H1 (cell line): ENCODE results near the gene ACADM. TPM values are rescaled to one million over a fixed set of nuclear protein-coding genes. Genes with fewer than 3 reads are reported as not detected.

Experiments
- CTCF ChIA-PET: fragments of 300-600 bp; sonication (Branson Sonifier 250); formaldehyde crosslinking; loops from one replicate; lab custom pipeline; 2021; ENCODE audit not compliant: partially characterized antibody; lab: Charles Lee
- POLR2A ChIA-PET: fragments of 300-600 bp; sonication (Branson Sonifier 250); formaldehyde crosslinking; loops from one replicate; lab custom pipeline; 2021; ENCODE audit warnings: inconsistent platforms; ENCODE audit not compliant: partially characterized antibody; lab: Charles Lee
- DNase-seq, 2 experiments: peaks; one replicate each; pipeline versions ENCODE4 v3.0.0 to v3.0.0-alpha.2; 2010 to 2022; ENCODE audit warnings: low spot score in 2 of 2, low read depth in 1 of 2, mixed read lengths in 1 of 2
- FAIRE-seq: peaks from 2 replicates; lab custom pipeline; 2011; peaks lifted over from hg19 to GRCh38; lab: Jason Lieb, UNC
- H2AFZ ChIP-seq: 2 replicates; pipeline ENCODE4 v1.8.1; 2012; ENCODE audit warnings: low read length, inconsistent platforms
- H2AK5ac ChIP-seq: 2 replicates; pipeline ENCODE4 v1.6.1; 2013; ENCODE audit warnings: low read depth, low read length
- H2BK120ac ChIP-seq: replicated peaks from 2 replicates; pipeline ENCODE3; 2013; ENCODE audit warnings: low read depth, low read length, inconsistent platforms
- H2BK12ac ChIP-seq: 2 replicates; pipeline ENCODE4 v1.6.1; 2013; ENCODE audit warnings: low read depth, low read length
- H2BK15ac ChIP-seq: 2 replicates; pipeline ENCODE4 v1.6.1; 2013; ENCODE audit warnings: low read length
- H2BK20ac ChIP-seq: 2 replicates; pipeline ENCODE4 v1.6.1; 2013; ENCODE audit warnings: low read length
- H2BK5ac ChIP-seq: 2 replicates; pipeline ENCODE4 v1.6.1; 2013; ENCODE audit warnings: low read depth, low read length
- H3K14ac ChIP-seq: 2 replicates; pipeline ENCODE4 v1.6.1; 2013; ENCODE audit warnings: inconsistent platforms; ENCODE audit not compliant: insufficient read length
- H3K18ac ChIP-seq: 2 replicates; pipeline ENCODE4 v1.6.1; 2013; ENCODE audit warnings: low read length; ENCODE audit errors: extremely low read depth
- H3K23ac ChIP-seq: 2 replicates; pipeline ENCODE4 v1.6.1; 2013; ENCODE audit warnings: inconsistent platforms; ENCODE audit not compliant: insufficient read length
- H3K23me2 ChIP-seq: 2 replicates; pipeline ENCODE4 v1.6.1; 2013; ENCODE audit warnings: low read depth, low read length
- H3K27ac ChIP-seq: 2 replicates; pipeline ENCODE4 v1.6.1; 2011; ENCODE audit warnings: low read depth, low read length, inconsistent platforms
- H3K27me3 ChIP-seq, 4 experiments: replicated peaks in 1 of 4; 1 replicate in 1 of 4; 2 replicates in 3 of 4; pipeline versions ENCODE4 v1.6.1 to v1.8.1; 2011 to 2013; ENCODE audit warnings: low read length in 3 of 4, mild to moderate bottlenecking in 3 of 4, inconsistent platforms in 2 of 4, mixed read lengths in 2 of 4, moderate library complexity in 1 of 4; ENCODE audit not compliant: control insufficient read depth in 3 of 4, insufficient read depth in 3 of 4; ENCODE audit errors: extremely low read depth in 1 of 4
- H3K36me3 ChIP-seq, 4 experiments: 2 replicates each; pipeline versions ENCODE4 v1.6.1 to v1.8.1; 2011 to 2013; ENCODE audit warnings: mild to moderate bottlenecking in 4 of 4, low read length in 3 of 4, moderate library complexity in 2 of 4, control low read depth in 1 of 4, inconsistent platforms in 1 of 4; ENCODE audit not compliant: insufficient read depth in 4 of 4, control insufficient read depth in 2 of 4
- H3K4ac ChIP-seq: replicated peaks from 2 replicates; pipeline ENCODE3; 2013; ENCODE audit warnings: low read length, low read depth, mixed read lengths, inconsistent platforms; ENCODE audit not compliant: insufficient read length
- H3K4me1 ChIP-seq, 4 experiments: replicated peaks in 1 of 4; 1 replicate in 1 of 4; 2 replicates in 3 of 4; pipeline versions ENCODE4 v1.6.1 to v1.8.1; 2011 to 2013; ENCODE audit warnings: low read length in 3 of 4, inconsistent platforms in 2 of 4, mixed read lengths in 1 of 4; ENCODE audit not compliant: insufficient read depth in 4 of 4, control insufficient read depth in 3 of 4
- H3K4me2 ChIP-seq, 2 experiments: 2 replicates each; pipeline versions ENCODE4 v1.6.1 to v1.8.1; 2011 to 2013; ENCODE audit warnings: low read depth in 2 of 2, low read length in 2 of 2, control low read depth in 1 of 2, inconsistent platforms in 1 of 2, mild to moderate bottlenecking in 1 of 2; ENCODE audit not compliant: insufficient read depth in 1 of 2
- H3K4me3 ChIP-seq, 4 experiments: fragments of 200-600, 300-600 bp in 1 of 4; sonication (generic), shearing (Covaris generic), sonication (Bioruptor Twin) in 1 of 4; 2 replicates each; pipeline versions ENCODE4 v1.5.1 to v1.8.1; 2011 to 2016; ENCODE audit warnings: low read length in 4 of 4, low read depth in 3 of 4, control low read depth in 2 of 4, inconsistent platforms in 2 of 4, mild to moderate bottlenecking in 2 of 4, mixed read lengths in 1 of 4, moderate library complexity in 1 of 4; ENCODE audit not compliant: insufficient read depth in 2 of 4; ENCODE audit errors: extremely low read depth in 1 of 4
- H3K56ac ChIP-seq: replicated peaks from 2 replicates; pipeline ENCODE3; 2013; ENCODE audit warnings: low read depth, mild to moderate bottlenecking, mixed read lengths, low read length, inconsistent platforms; ENCODE audit not compliant: insufficient read length
- H3K79me1 ChIP-seq: 2 replicates; pipeline ENCODE4 v1.6.1; 2013; ENCODE audit warnings: low read depth, low read length, control low read depth
- H3K79me2 ChIP-seq, 2 experiments: 2 replicates each; pipeline versions ENCODE4 v1.6.1 to v1.8.1; 2012 to 2013; ENCODE audit warnings: low read length in 2 of 2, mild to moderate bottlenecking in 2 of 2, inconsistent platforms in 1 of 2; ENCODE audit not compliant: insufficient read depth in 2 of 2, control insufficient read depth in 1 of 2
- H3K9ac ChIP-seq, 4 experiments: replicated peaks in 1 of 4; 1 replicate in 1 of 4; 2 replicates in 3 of 4; pipeline versions ENCODE4 v1.6.1 to v1.8.1; 2011 to 2013; ENCODE audit warnings: low read depth in 3 of 4, low read length in 3 of 4, control low read depth in 2 of 4, mild to moderate bottlenecking in 2 of 4, moderate library complexity in 2 of 4, inconsistent platforms in 1 of 4; ENCODE audit errors: extremely low read depth in 1 of 4
- H3K9me3 ChIP-seq, 2 experiments: 2 replicates each; pipeline versions ENCODE4 v1.6.1 to v1.8.1; 2012 to 2013; ENCODE audit warnings: mild to moderate bottlenecking in 2 of 2, moderate library complexity in 2 of 2, control low read depth in 1 of 2, inconsistent platforms in 1 of 2, low read depth in 1 of 2, low read length in 1 of 2, mixed read lengths in 1 of 2; ENCODE audit not compliant: insufficient read depth in 2 of 2
- H4K20me1 ChIP-seq, 2 experiments: replicated peaks in 1 of 2; 2 replicates each; pipeline versions ENCODE3 to v1.8.1; 2011 to 2013; ENCODE audit warnings: inconsistent platforms in 2 of 2, low read length in 2 of 2, mild to moderate bottlenecking in 1 of 2; ENCODE audit not compliant: insufficient read depth in 2 of 2, control insufficient read depth in 1 of 2
- H4K5ac ChIP-seq: 2 replicates; pipeline ENCODE4 v1.6.1; 2013; ENCODE audit warnings: low read length, low read depth, mixed read lengths, inconsistent platforms; ENCODE audit not compliant: insufficient read length
- H4K8ac ChIP-seq: 2 replicates; pipeline ENCODE4 v1.8.0; 2013; ENCODE audit warnings: mild to moderate bottlenecking, moderate library complexity, low read length, inconsistent platforms; ENCODE audit not compliant: insufficient read depth; ENCODE audit errors: extremely low read depth
- H4K91ac ChIP-seq: replicated peaks from 2 replicates; pipeline ENCODE3; 2013; ENCODE audit warnings: low read length, mixed read lengths, inconsistent platforms; ENCODE audit not compliant: insufficient read length
- CREB1 ChIP-seq: IDR thresholded peaks from 2 replicates; pipeline ENCODE4 v1.6.1; 2012; ENCODE audit warnings: inconsistent platforms
- JUN ChIP-seq: IDR thresholded peaks from 2 replicates; pipeline ENCODE4 v1.6.1; 2011; ENCODE audit warnings: low read depth, mild to moderate bottlenecking, improper control_type of control experiment, low read length
- KDM5A ChIP-seq: fragments of 200-600 bp; IDR thresholded peaks from 2 replicates; pipeline ENCODE4 v1.7.1; 2012; ENCODE audit warnings: mild to moderate bottlenecking, low read length, inconsistent platforms, mixed read lengths
- MAX ChIP-seq: IDR thresholded peaks from 2 replicates; pipeline ENCODE4 v1.6.1; 2012; ENCODE audit warnings: inconsistent platforms
- NRF1 ChIP-seq: IDR thresholded peaks from 2 replicates; pipeline ENCODE4 v1.6.1; 2011; ENCODE audit warnings: mild to moderate bottlenecking, low read depth, low read length, improper control_type of control experiment
- PHF8 ChIP-seq: fragments of 200-600 bp; sonication (generic); conservative IDR thresholded peaks from 2 replicates; pipeline ENCODE4 v1.7.1; 2012; ENCODE audit warnings: low read depth, mild to moderate bottlenecking, inconsistent platforms, low read length, moderate library complexity
- SIN3A ChIP-seq, 2 experiments: IDR thresholded peaks in 1 of 2; conservative IDR thresholded peaks in 1 of 2; 2 replicates each; pipeline ENCODE4 v1.6.1; 2011 to 2012; ENCODE audit warnings: low read length in 2 of 2, improper control_type of control experiment in 1 of 2, low read depth in 1 of 2, mild to moderate bottlenecking in 1 of 2
- SIRT6 ChIP-seq: IDR thresholded peaks from one replicate; pipeline ENCODE4 v1.7.1; 2012; ENCODE audit warnings: low read length, inconsistent platforms
- SP1 ChIP-seq: IDR thresholded peaks from 2 replicates; pipeline ENCODE4 v1.6.1; 2011; ENCODE audit warnings: low read depth, low read length
- SP4 ChIP-seq: IDR thresholded peaks from 2 replicates; pipeline ENCODE4 v1.6.1; 2012; ENCODE audit warnings: low read length, inconsistent platforms
- TAF7 ChIP-seq: optimal IDR thresholded peaks from 2 replicates; pipeline ENCODE3; 2011; ENCODE audit warnings: low read depth, mild to moderate bottlenecking, inconsistent platforms, low read length, moderate library complexity, borderline replicate concordance
- WGBS, 2 experiments: shearing (Covaris generic) in 1 of 2; methylation state at CpG; one replicate each; pipeline versions ENCODE4 v1.1.6 to v1.1.7; 2013 to 2015; ENCODE audit warnings: low lambda C conversion rate in 2 of 2, mixed read lengths in 2 of 2, inconsistent platforms in 1 of 2, low coverage in 1 of 2, missing lambda C conversion rate in 1 of 2; ENCODE audit not compliant: insufficient replicate concordance in 2 of 2, insufficient coverage in 1 of 2, insufficient read length in 1 of 2; ENCODE audit errors: extremely low coverage in 1 of 2, missing lambda C conversion rate in 1 of 2; 5-methylcytosine and 5-hydroxymethylcytosine counted together
- polyA plus RNA-seq, 7 experiments: library from polyadenylated mRNA; depleted of rRNA in 3 of 7; stranded (reverse) in 5 of 7; unstranded in 2 of 7; fragments of >200 nt in 5 of 7; fragments of 200-250 nt in 2 of 7; gene quantifications; 1 replicate in 5 of 7; 2 replicates in 1 of 7; 4 replicates in 1 of 7; pipeline versions ENCODE4 v1.2.1 to v1.2.3, GENCODE V29; 2011 to 2013; ENCODE audit warnings: missing spikeins in 2 of 7, mixed read lengths in 2 of 7
- total RNA-seq: library from RNA; stranded (reverse); fragmentation: NEBNext Ultra II Directional; extraction: Animal tissue kit (Norgen Biotek cat#: 25700); gene quantifications from 2 replicates; pipeline ENCODE4 v1.2.1, GENCODE V29; 2021

The ACADM gene
- total and polyA plus RNA-seq, 2 of the 8 experiments (the other 6 are each of a cell fraction or from before 2014, with no cell fraction given) = 14.3 to 40.0 TPM

DNA sequence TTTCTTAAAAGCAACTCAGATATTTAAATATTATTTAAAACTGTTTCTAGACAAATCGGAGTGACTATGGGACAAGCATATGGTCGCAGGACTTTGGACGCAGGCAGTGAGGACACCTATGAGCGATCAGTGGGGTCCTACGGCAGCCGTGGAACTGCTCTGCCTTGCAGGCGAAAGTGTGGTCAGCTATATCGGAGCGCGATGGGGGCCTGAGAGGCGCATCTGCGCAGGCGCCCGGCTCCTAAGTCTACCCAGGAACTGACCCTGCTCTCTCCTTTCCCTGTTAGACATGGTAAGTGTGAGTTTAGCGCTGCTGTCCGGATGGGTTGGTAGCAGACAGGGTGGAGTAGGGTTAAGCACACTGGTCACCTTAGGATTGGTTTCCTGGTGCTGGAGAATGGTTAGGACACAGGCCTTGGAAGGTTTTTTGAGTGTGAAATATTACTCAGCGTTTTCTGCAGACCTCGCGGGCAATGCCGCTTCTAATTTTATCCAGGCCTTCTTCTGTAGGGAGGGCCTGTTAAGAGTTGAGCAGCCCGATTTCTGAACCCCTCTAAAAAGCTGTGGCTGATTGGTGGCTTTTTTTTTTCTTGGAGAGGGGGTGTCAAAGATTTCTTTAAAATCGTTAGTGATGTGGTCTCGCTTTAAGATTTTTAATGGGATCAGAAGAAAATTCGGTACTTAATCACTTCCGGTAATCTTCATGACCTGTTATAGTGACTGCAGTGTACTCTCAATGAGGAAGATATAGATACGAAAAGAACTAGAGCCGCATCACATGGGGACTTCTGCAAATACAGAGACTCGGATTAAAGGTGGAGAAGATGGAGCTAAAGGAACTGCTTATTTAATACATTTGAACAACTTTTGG, 61.7 kb downstream of the ACADM start, which contains the start of gene RABGGTB:
Gene RABGGTB (plus strand): TSS at position 274 of the 871 bp plus-strand sequence. CDS start 16 bp downstream, at position 290.
- Histone ChIP-seq H3K18ac (peak within 1 kb of the TSS; percentile 66; the same call in 1 of the 2 replicates), H3K27me3 (no peaks in the 10 kb centered on the region), H2BK120ac (peak within 1 kb of the TSS; percentile 89), H3K4me2 (peak within 1 kb of the TSS; percentile 88 to 90), H4K20me1 (peaks cover 3 to 7% of the 10 kb centered on the region in 2 experiments), H3K4me1 (peaks cover 0 to 3% (median 2%) of the 10 kb centered on the region in 4 experiments; a peak in 2 of 7 replicates), H2BK15ac (no peak within 1 kb of the TSS), H3K9me3 (no peaks in the 10 kb centered on the region), H4K8ac (no peak within 1 kb of the TSS; the same call in 1 of the 2 replicates), H3K9ac (peak within 1 kb of the TSS; percentile 74 to 96 (median 80)), H3K79me2 (peaks cover 20 to 52% of the 10 kb centered on the region in 2 experiments), H3K56ac (peak within 1 kb of the TSS; percentile 65), H2BK5ac (peak within 1 kb of the TSS; percentile 89), H2AFZ (peak within 1 kb of the TSS; percentile 72), H3K4ac (peak within 1 kb of the TSS; percentile 36), H4K5ac (peak within 1 kb of the TSS; percentile 71), H3K23me2 (peaks cover 5% of the 10 kb centered on the region; the same call in 1 of the 2 replicates), H2BK12ac (no peak within 1 kb of the TSS), H2AK5ac (no peak within 1 kb of the TSS), H4K91ac (peak within 1 kb of the TSS; percentile 86), H3K27ac (peak within 1 kb of the TSS; percentile 70; the same call in 1 of the 2 replicates), H3K79me1 (no peaks in the 10 kb centered on the region), H3K23ac (no peak within 1 kb of the TSS), H3K14ac (no peak within 1 kb of the TSS), H3K36me3 (peaks cover 4 to 41% (median 26%) of the 10 kb centered on the region in 4 experiments), H2BK20ac (no peak within 1 kb of the TSS), H3K4me3 (peak within 1 kb of the TSS; percentile 78 to 95 (median 86))
- POLR2A ChIA-PET = interaction anchor here (0.6 to 4.6 kb wide), 25 partner anchors 9 to 521 kb away, joined by 3 to 112 read pairs (median 6); partner anchors contain the start of gene MSH4
- DNase-seq (peak; percentile 91 to 97), FAIRE-seq (peak; percentile 24)
- CTCF ChIA-PET = interaction anchor here (0.6 kb wide), 1 partner anchor 48 kb away, joined by 3 read pairs; no protein-coding TSS in a partner anchor
- whole genome bisulfite sequencing, 2 experiments = 1% methylated on average over 28 of the region's 28 CpGs; no CpG with 5 or more reads in 1 of the 2 experiments
- TF ChIP-seq TAF7 = peak; percentile 97
- TF ChIP-seq SP1 = peak; percentile 32; the same call in 1 of the 2 replicates
- peak; percentile 34 for TF ChIP-seq KDM5A
- no peak for TF ChIP-seq SIRT6
- TF ChIP-seq NRF1 = peak; percentile 77
- TF ChIP-seq MAX = peak; percentile 55; the same call in 1 of the 2 replicates
- TF ChIP-seq PHF8 = peak; percentile 85
- TF ChIP-seq SIN3A (conservative IDR thresholded peaks at IDR 0.05 in 1 of 2, IDR thresholded peaks at IDR 0.05 in 1 of 2; ENCODE audit: low read depth in 1 of 2, low read length in 2 of 2) = peak; percentile 56 to 87; a peak in 3 of 4 replicates
- TF ChIP-seq CREB1 = peak; percentile 71
- TF ChIP-seq SP4 = peak; percentile 98
- no peak for TF ChIP-seq JUN
